B cell (primary cell): Measurements from ENCODE around the gene NOS1AP. TPM values are rescaled to one million over a fixed set of nuclear protein-coding genes. Genes with fewer than 3 reads are reported as not detected.

ENCODE experiments used
- ATAC-seq: fragments of 200-7000 bp; cut with Tn5 transposase; one replicate; pipeline ENCODE4 v1.10.0; 2021; ENCODE audit warnings: low read depth, mild to moderate bottlenecking, moderate number of reproducible peaks, moderate library complexity
- CTCF ChIA-PET: fragments of 350-600 bp; sonication (Branson Sonifier 250); formaldehyde crosslinking; loops from one replicate; lab custom pipeline; 2021; ENCODE audit warnings: antibody characterized with exemption, inconsistent platforms; lab: Charles Lee
- POLR2A ChIA-PET: fragments of 350-600 bp; sonication (Branson Sonifier 250); formaldehyde crosslinking; loops from one replicate; lab custom pipeline; 2021; ENCODE audit warnings: antibody characterized with exemption; lab: Charles Lee
- DNase-seq: peaks from one replicate; pipeline ENCODE4 v3.0.0; 2013
- H2AFZ ChIP-seq: 2 replicates; pipeline ENCODE4 v1.6.1; 2012; ENCODE audit warnings: mild to moderate bottlenecking, low read depth, low read length; ENCODE audit not compliant: insufficient read depth, poor library complexity, severe bottlenecking
- H3K27ac ChIP-seq, 2 donors: 1 replicate in 1 of 2; 2 replicates in 1 of 2; pipeline ENCODE4 v1.5.1; 2012 to 2013; ENCODE audit warnings: low read length in 2 of 2, mild to moderate bottlenecking in 2 of 2, moderate library complexity in 1 of 2
- H3K27me3 ChIP-seq, 4 experiments: fragments of 200-600 bp in 1 of 4; sonication (generic) in 1 of 4; replicated peaks in 1 of 4; 1 replicate in 2 of 4; 2 replicates in 2 of 4; pipeline versions ENCODE4 v1.6.1 to v1.7.0; 2013 to 2016; ENCODE audit warnings: low read length in 3 of 4, mild to moderate bottlenecking in 2 of 4, mixed read lengths in 1 of 4, moderate library complexity in 1 of 4; ENCODE audit not compliant: insufficient read depth in 4 of 4, control insufficient read depth in 3 of 4; ENCODE audit errors: control extremely low read depth in 1 of 4
- H3K36me3 ChIP-seq, 2 experiments: replicated peaks in 1 of 2; 1 replicate in 1 of 2; 2 replicates in 1 of 2; pipeline versions ENCODE4 v1.6.1 to v1.7.1; 2013; ENCODE audit warnings: low read length in 1 of 2; ENCODE audit not compliant: insufficient read depth in 2 of 2, control insufficient read depth in 1 of 2; ENCODE audit errors: control extremely low read depth in 1 of 2, extremely low read depth in 1 of 2
- H3K4me1 ChIP-seq, 2 donors: fragments of 200-600 bp in 1 of 2; sonication (generic) in 1 of 2; 1 replicate in 1 of 2; 2 replicates in 1 of 2; pipeline versions ENCODE4 v1.5.1 to v1.6.1; 2013 to 2017; ENCODE audit warnings: low read length in 2 of 2; ENCODE audit not compliant: control insufficient read depth in 2 of 2, insufficient read depth in 2 of 2
- H3K4me2 ChIP-seq: replicated peaks from 2 replicates; pipeline ENCODE3; 2012; ENCODE audit warnings: mild to moderate bottlenecking, low read depth, low read length; ENCODE audit not compliant: poor library complexity, severe bottlenecking
- H3K4me3 ChIP-seq, 5 experiments: fragments of 200-600 bp in 1 of 5; sonication (generic) in 1 of 5; 1 replicate in 3 of 5; 2 replicates in 2 of 5; pipeline versions ENCODE4 v1.5.1 to v1.7.0; 2011 to 2016; ENCODE audit warnings: low read length in 4 of 5, mild to moderate bottlenecking in 4 of 5, low read depth in 2 of 5, control low read depth in 1 of 5, moderate library complexity in 1 of 5; ENCODE audit not compliant: insufficient read depth in 1 of 5; ENCODE audit errors: control extremely low read depth in 1 of 5, extremely low read depth in 1 of 5
- H3K79me2 ChIP-seq: fragments of 200-600 bp; sonication (generic); one replicate; pipeline ENCODE4 v1.6.0; 2016; ENCODE audit warnings: low read length; ENCODE audit not compliant: control insufficient read depth, insufficient read depth
- H3K9ac ChIP-seq: fragments of 200-600 bp; sonication (generic); 2 replicates; pipeline ENCODE4 v1.6.1; 2017; ENCODE audit warnings: mild to moderate bottlenecking, low read length, moderate library complexity
- H3K9me3 ChIP-seq, 3 donors: one replicate each; pipeline versions ENCODE4 v1.6.1 to v1.7.1; 2013; ENCODE audit warnings: low read length in 2 of 3; ENCODE audit not compliant: control insufficient read depth in 2 of 3, insufficient read depth in 1 of 3; ENCODE audit errors: control extremely low read depth in 1 of 3
- H4K20me1 ChIP-seq: 2 replicates; pipeline ENCODE4 v1.6.0; 2012; ENCODE audit warnings: mild to moderate bottlenecking, low read length; ENCODE audit not compliant: insufficient read depth, control insufficient read depth, poor library complexity, severe bottlenecking
- H3K27ac Mint-ChIP-seq: one replicate; pipeline ENCODE4 v1.8.0; 2021; ENCODE audit warnings: mixed read lengths
- H3K27me3 Mint-ChIP-seq: one replicate; pipeline ENCODE4 v1.8.0; 2021; ENCODE audit warnings: mixed read lengths
- H3K4me1 Mint-ChIP-seq: one replicate; pipeline ENCODE4 v1.8.0; 2021; ENCODE audit warnings: mixed read lengths
- H3K4me3 Mint-ChIP-seq: one replicate; pipeline ENCODE4 v1.8.0; 2021; ENCODE audit warnings: mixed read lengths
- H3K9me3 Mint-ChIP-seq: one replicate; pipeline ENCODE4 v1.8.0; 2022; ENCODE audit warnings: mixed read lengths; ENCODE audit not compliant: insufficient read depth
- EZH2 ChIP-seq: IDR thresholded peaks from 2 replicates; pipeline ENCODE4 v1.6.1; 2012; ENCODE audit warnings: borderline replicate concordance, low read depth, mild to moderate bottlenecking, moderate library complexity, low read length; ENCODE audit not compliant: insufficient read depth, poor library complexity, severe bottlenecking
- WGBS: methylation state at CpG from one replicate; pipeline ENCODE4 v1.1.5; 2013; ENCODE audit warnings: missing lambda C conversion rate; ENCODE audit not compliant: insufficient coverage; 5-methylcytosine and 5-hydroxymethylcytosine counted together
- intact Hi-C: fragments of 100-400 bp; cut with micrococcal nuclease; formaldehyde crosslinking; loops from one replicate; pipeline ENCODE4 v1.10.0; 2022
- polyA plus RNA-seq: library from polyadenylated mRNA; depleted of rRNA; stranded (reverse); fragments of >200 nt; gene quantifications from 2 replicates; pipeline ENCODE4 v1.2.3, GENCODE V29; 2012
- total RNA-seq, 2 donors: library from RNA; stranded (reverse); fragments of 120-200 nt in 1 of 2; gene quantifications; 1 replicate in 1 of 2; 2 replicates in 1 of 2; pipeline versions ENCODE4 v1.2.3 to v1.2.4, GENCODE V29; 2013 to 2022
- TF ChIP-seq, protein P1 (sequence below): fragments of 200-600 bp; IDR thresholded peaks from one replicate; pipeline ENCODE4 v1.8.0; 2022; ENCODE audit warnings: antibody characterized with exemption, mild to moderate bottlenecking

The NOS1AP gene
- total and polyA plus RNA-seq, 2 donors (not counting 1 experiment from before 2014, with no cell fraction given), result 0.32 TPM; not detected in 1

DNA sequence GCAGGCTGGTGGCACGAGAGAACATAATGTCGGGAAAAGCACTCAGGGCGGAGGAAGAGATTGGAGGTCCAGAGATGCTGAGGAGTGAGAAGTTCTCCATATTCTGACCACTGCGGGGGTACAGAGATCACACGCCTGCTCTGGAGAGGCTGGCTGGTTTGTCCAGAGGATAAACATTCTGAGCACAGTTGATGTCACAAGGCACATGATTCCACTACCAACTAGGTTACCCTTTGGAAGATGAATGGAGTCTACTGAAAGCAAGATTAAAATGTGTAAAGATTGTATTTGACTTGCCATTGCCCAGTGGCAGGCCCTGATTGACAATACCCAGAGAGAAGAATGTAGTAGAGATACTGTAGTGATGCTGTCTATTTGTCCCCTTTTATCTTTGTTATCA is 307.2 kb downstream of the NOS1AP start, which contains the start of gene SPATA46:
Gene SPATA46, minus strand, starts transcription at position 164 of the 400 bp plus-strand sequence. Its CDS starts 64 bp downstream, at position 100.
- Histone ChIP-seq H3K4me1 (no peaks in the 10 kb centered on the region), H3K79me2 (no peaks in the 10 kb centered on the region), H3K9ac (no peak within 1 kb of the TSS), H2AFZ (no peak within 1 kb of the TSS), H3K4me3 (no peak within 1 kb of the TSS), H4K20me1 (no peaks in the 10 kb centered on the region), H3K27ac (no peak within 1 kb of the TSS), H3K36me3 (no peaks in the 10 kb centered on the region), H3K27me3 (no peaks in the 10 kb centered on the region), H3K4me2 (no peak within 1 kb of the TSS), H3K9me3 (no peaks in the 10 kb centered on the region)
- intact Hi-C loops, result no loop called here
- no peak within 1 kb of the TSS for H3K27ac Mint-ChIP-seq
- no peaks in the 10 kb centered on the region for H3K9me3 Mint-ChIP-seq
- peaks cover 3% of the 10 kb centered on the region for H3K27me3 Mint-ChIP-seq
- H3K4me3 Mint-ChIP-seq, result no peak within 1 kb of the TSS
- DNase-seq (no peak), ATAC-seq (no peak)
- ChIA-PET CTCF (no interaction called here), POLR2A (no interaction called here)
- H3K4me1 Mint-ChIP-seq, result no peaks in the 10 kb centered on the region
- TF ChIP-seq, protein P1, sequence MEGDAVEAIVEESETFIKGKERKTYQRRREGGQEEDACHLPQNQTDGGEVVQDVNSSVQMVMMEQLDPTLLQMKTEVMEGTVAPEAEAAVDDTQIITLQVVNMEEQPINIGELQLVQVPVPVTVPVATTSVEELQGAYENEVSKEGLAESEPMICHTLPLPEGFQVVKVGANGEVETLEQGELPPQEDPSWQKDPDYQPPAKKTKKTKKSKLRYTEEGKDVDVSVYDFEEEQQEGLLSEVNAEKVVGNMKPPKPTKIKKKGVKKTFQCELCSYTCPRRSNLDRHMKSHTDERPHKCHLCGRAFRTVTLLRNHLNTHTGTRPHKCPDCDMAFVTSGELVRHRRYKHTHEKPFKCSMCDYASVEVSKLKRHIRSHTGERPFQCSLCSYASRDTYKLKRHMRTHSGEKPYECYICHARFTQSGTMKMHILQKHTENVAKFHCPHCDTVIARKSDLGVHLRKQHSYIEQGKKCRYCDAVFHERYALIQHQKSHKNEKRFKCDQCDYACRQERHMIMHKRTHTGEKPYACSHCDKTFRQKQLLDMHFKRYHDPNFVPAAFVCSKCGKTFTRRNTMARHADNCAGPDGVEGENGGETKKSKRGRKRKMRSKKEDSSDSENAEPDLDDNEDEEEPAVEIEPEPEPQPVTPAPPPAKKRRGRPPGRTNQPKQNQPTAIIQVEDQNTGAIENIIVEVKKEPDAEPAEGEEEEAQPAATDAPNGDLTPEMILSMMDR, result no peak
- TF ChIP-seq EZH2, result no peak
- 97% methylated on average over 3 of the region's 5 CpGs for WGBS

DNA sequence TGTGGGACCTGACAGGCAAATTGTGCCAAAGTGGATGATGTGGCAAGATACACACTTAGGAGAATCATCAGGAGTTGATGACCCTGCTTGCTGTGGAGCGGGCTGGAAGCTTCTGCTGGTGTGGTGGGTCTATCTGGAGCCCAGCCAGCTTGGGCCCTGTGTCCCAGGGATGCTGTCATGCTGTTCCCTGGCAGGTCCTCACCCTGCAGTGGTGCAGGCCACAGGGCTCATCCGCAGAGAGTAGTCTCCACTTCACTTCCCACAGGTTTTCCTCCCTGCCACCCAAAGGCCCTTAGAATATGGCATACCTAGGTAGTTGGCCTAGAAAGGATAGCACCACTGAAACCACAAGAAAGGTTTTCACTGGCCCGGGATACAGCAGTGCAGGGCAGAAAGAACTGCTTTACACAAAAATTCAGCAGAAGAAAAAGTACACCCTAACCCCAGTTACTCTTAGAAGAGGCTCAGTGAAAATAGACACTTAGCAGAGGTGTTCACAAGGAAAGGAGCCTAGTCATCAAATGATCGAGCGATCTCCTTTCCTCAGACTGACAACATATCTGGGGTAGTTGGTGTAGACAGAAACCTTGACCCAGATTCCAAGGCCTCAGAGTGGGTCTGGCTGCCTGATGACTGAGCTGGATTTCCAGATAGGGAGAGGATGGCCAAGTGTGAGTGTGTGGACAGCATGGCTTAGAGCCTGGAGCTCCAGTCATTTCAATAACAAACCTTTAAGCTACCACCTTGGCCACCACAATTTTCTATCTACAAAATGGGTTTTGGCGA is 310.8 kb downstream of the NOS1AP start:
- POLR2A ChIA-PET, result no interaction called here
- no peak for DNase-seq
- no peak overlapping the region for H3K4me3 Mint-ChIP-seq
- no peaks in the 10 kb centered on the region for H3K4me1 Mint-ChIP-seq
- CTCF ChIA-PET, result no interaction called here
- H3K4me3 ChIP-seq, result no peak overlapping the region
- H3K9me3 ChIP-seq, result no peaks in the 10 kb centered on the region
- no peak overlapping the region for H3K27ac ChIP-seq
- H3K4me2 ChIP-seq, result no peak overlapping the region
- H3K79me2 ChIP-seq, result no peaks in the 10 kb centered on the region
- H3K36me3 ChIP-seq, result no peaks in the 10 kb centered on the region
- H3K9ac ChIP-seq, result no peak overlapping the region
- H3K4me1 ChIP-seq, result no peaks in the 10 kb centered on the region
- no peaks in the 10 kb centered on the region for H4K20me1 ChIP-seq
- no peak overlapping the region for H3K27ac Mint-ChIP-seq
- 90% methylated on average over 1 of the region's 6 CpGs for WGBS
- intact Hi-C loops, result no loop called here
- TF ChIP-seq EZH2, result no peak
- TF ChIP-seq, protein P1, result no peak
- no peaks in the 10 kb centered on the region for H3K27me3 ChIP-seq
- no peaks in the 10 kb centered on the region for H3K27me3 Mint-ChIP-seq
- H2AFZ ChIP-seq, result no peak overlapping the region
- ATAC-seq, result no peak
- H3K9me3 Mint-ChIP-seq, result no peaks in the 10 kb centered on the region
